Esophagus mucosa (tissue), 1 donor: ENCODE measurements around the gene NPR2. TPM values are rescaled to one million over a fixed set of nuclear protein-coding genes. Genes with fewer than 3 reads are reported as not detected.

Experiments used
- total RNA-seq: library from RNA; stranded (reverse); gene quantifications from one replicate; pipeline ENCODE4 v1.2.4, GENCODE V29; 2023
- donor health status: DM: yes; HTN: yes; CAD: no.

NPR2 gene
- total RNA-seq, 1 donor from 2014 or later = 1.3 TPM

Other genes starting within 250 kb of the NPR2 start
- 9.5 TPM for gene TESK1, start 186.3 kb upstream of the NPR2 start, total RNA-seq
- gene CD72, start 173.2 kb upstream of the NPR2 start, total RNA-seq = 0.52 TPM
- 0.44 TPM for gene SIT1, start 140.7 kb upstream of the NPR2 start, total RNA-seq
- 5,550 TPM for gene RMRP, start 133.6 kb upstream of the NPR2 start, total RNA-seq
- 7.9 TPM for gene CCDC107, start 133.3 kb upstream of the NPR2 start, total RNA-seq
- gene ARHGEF39, start 126.4 kb upstream of the NPR2 start, total RNA-seq = 2.4 TPM
- 1.6 TPM for gene CA9, start 117.7 kb upstream of the NPR2 start, total RNA-seq
- gene TPM2, start 101.7 kb upstream of the NPR2 start, total RNA-seq = 31.2 TPM
- 84.6 TPM for gene TLN1, start 59.4 kb upstream of the NPR2 start, total RNA-seq
- gene CREB3, start 58.9 kb upstream of the NPR2 start, total RNA-seq = 15.1 TPM
- 20.9 TPM for gene GBA2, start 42.4 kb upstream of the NPR2 start, total RNA-seq
- gene RGP1, start 42.3 kb upstream of the NPR2 start, total RNA-seq = 17.4 TPM
- gene MSMP, start 37.3 kb upstream of the NPR2 start, total RNA-seq = not detected
- 0.20 TPM for gene SPAG8, start 20.7 kb downstream of the NPR2 start, total RNA-seq
- 30.2 TPM for gene HINT2, start 23.5 kb downstream of the NPR2 start, total RNA-seq
- gene FAM221B, start 37.1 kb downstream of the NPR2 start, total RNA-seq = not detected
- gene TMEM8B, start 37.6 kb downstream of the NPR2 start, total RNA-seq = 1.7 TPM
- gene OR13J1, start 78.8 kb downstream of the NPR2 start, total RNA-seq = not detected
- gene HRCT1, start 114.6 kb downstream of the NPR2 start, total RNA-seq = 1.2 TPM
- 0.16 TPM for gene SPAAR, start 117.9 kb downstream of the NPR2 start, total RNA-seq
- not detected for gene OR2S2, start 166.6 kb downstream of the NPR2 start, total RNA-seq
- 1.2 TPM for gene RECK, start 245.3 kb downstream of the NPR2 start, total RNA-seq